Measurements from ENCODE around the gene LALBA. TPM values are rescaled to one million over a fixed set of nuclear protein-coding genes. Genes with fewer than 3 reads are reported as not detected.
"Not testable (repeated sequence)": the region's sequence is repeated elsewhere in the genome, so short reads cannot be mapped to it uniquely, and the experiment has no call there.

The LALBA gene
- total RNA-seq, result not detected
- long read RNA-seq, result 0 reads

DNA sequence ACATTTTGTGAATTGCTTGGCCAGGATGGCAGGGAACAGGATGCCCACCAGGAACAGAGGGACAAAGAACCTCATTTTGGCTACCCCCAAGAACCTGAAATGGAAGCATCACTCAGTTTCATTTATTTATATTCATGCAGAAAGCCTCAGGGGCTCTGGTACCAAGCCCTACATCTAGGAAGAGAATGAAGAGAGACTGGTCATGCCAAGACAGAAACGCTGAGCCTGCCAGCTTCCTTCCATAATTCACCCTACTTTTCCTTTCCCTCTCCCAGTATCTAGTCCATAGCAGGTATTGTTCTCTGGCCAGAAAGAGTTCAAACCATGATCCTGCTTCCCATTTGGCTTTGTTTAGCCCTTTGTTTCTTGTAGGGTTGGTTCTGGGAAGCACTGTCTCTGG is at the start of gene LALBA:
Gene LALBA, minus strand, starts transcription at position 101 of the 400 bp plus-strand sequence. Its CDS starts 26 bp downstream, at position 75.
- intact Hi-C loops (cut with micrococcal nuclease), result no loop called here
- ATAC-seq (no peak), DNase-seq (no peak)

- intact Hi-C loops (cut with micrococcal nuclease), result no loop called here
- ATAC-seq (peak; percentile 73), DNase-seq (peak; percentile 49)
Measured at GRCh38 chr12:48618541-48618940, 48.7 kb upstream of the LALBA start.

DNA sequence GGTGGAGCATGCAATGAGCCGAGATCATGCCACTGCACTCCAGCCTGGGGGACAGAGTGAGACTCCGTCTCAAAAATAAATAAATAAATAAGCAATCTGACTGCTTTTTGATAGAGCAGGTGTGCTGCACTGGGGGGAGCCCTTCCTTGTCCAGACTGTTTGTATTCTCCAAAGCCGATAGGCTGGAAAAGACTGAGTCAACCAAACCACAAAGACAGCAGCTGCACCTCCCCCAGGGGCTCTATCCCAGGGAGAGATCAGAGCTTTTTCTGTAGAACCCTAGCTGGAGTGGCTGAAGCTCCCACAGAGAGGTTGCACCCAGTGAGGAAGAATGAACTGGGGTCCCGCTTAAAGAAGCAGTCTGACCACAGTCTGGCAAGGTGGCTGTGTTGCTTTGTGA is 45.8 kb upstream of the LALBA start:
- intact Hi-C loops (cut with micrococcal nuclease), result no loop called here
- DNase-seq (no peak), ATAC-seq (no peak)

GRCh38 chr12:48613321-48613720 is 43.5 kb upstream of the LALBA start:
- DNase-seq, result no peak
- intact Hi-C loops (cut with micrococcal nuclease), result no loop called here
- ATAC-seq, result no peak

DNA sequence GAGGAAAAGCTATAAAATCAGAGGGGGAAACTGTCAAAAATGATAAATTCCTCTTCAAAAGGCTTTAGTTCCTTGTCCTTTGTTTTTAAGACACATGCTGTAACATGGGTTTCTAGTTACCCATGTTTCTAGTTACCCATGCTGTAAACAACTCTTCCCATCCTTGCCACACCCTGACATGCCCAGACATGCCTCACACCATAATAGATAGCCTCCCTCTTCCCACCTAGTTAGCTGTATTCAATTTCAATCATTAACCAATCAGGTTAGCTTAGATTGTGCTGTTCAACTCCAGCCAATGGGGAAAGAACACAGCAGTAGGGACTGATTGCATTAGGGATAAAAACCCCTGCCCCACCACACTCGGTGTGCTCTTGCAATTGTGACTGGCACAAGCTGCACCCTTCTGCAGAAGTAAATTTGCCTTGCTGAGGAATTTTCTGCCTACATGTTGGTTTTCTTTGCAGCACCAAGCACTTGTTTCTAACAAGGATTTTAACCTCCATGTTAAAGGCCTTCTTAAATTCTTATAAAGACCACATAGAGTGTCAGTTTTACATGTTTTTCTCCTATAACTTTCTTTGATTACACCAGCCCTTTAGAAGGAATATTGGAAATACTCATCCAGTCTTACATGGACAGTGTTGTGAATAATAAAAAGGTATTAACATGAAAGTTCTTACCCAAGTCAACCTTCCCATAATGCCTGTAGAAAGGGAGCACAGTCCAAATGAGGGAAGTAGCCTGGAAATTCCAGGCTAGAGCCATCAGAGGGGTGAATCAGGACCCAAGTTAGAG is 32.5 kb upstream of the LALBA start:
- no peak for DNase-seq
- intact Hi-C loops (cut with micrococcal nuclease), result no loop called here

GRCh38 chr12:48601013-48601756 is 31.3 kb upstream of the LALBA start:
- intact Hi-C loops (cut with micrococcal nuclease), result no loop called here
- ATAC-seq (no peak), DNase-seq (no peak)

More for the DNA sequence above, 32.5 kb upstream of the LALBA start:
- ATAC-seq, result no peak

GRCh38 chr12:48600552-48600951 is 30.7 kb upstream of the LALBA start:
- DNase-seq (no peak), ATAC-seq (no peak)
- intact Hi-C loops (cut with micrococcal nuclease), result no loop called here

- DNase-seq, result no peak
- ATAC-seq, result no peak
- intact Hi-C loops (cut with micrococcal nuclease), result no loop called here
Measured at GRCh38 chr12:48592591-48593086, 22.8 kb upstream of the LALBA start.

DNA sequence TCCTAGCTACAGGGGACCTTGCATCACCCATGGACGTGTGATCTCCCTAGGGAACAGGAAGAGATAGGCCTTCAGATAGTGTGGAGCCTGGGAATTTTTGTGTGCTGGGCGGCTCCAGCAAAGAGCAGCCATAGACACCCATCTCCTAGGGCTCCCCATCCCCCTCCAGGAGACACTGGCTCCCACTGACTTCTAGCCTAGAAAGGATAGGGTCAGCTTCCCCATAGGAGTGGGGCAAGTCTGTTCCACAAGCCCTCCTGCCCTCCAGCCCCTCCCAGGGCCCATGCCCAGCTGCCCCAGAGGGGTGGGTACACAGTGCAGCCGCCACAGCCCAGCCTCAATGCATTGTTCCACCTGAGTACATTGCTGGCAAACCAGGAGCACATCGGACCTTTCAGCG is 16.5 kb upstream of the LALBA start:
- intact Hi-C loops (cut with micrococcal nuclease), result no loop called here
- DNase-seq, result no peak
- ATAC-seq, result no peak

- ATAC-seq (no peak), DNase-seq (no peak)
- intact Hi-C loops (cut with micrococcal nuclease), result no loop called here
Measured at GRCh38 chr12:48583728-48584127, 13.9 kb upstream of the LALBA start.

GRCh38 chr12:48580831-48581230 is 11.0 kb upstream of the LALBA start:
- DNase-seq, result no peak

GRCh38 chr12:48572326-48572725 is 2.5 kb upstream of the LALBA start:
- DNase-seq (no peak), ATAC-seq (no peak)
- intact Hi-C loops (cut with micrococcal nuclease), result no loop called here

More at GRCh38 chr12:48580831-48581230, 11.0 kb upstream of the LALBA start:
- intact Hi-C loops (cut with micrococcal nuclease), result no loop called here
- no peak for ATAC-seq

- DNase-seq (no peak), ATAC-seq (no peak)
- intact Hi-C loops (cut with micrococcal nuclease), result no loop called here
Measured at GRCh38 chr12:48567731-48568130, 2.1 kb downstream of the LALBA start.

DNA sequence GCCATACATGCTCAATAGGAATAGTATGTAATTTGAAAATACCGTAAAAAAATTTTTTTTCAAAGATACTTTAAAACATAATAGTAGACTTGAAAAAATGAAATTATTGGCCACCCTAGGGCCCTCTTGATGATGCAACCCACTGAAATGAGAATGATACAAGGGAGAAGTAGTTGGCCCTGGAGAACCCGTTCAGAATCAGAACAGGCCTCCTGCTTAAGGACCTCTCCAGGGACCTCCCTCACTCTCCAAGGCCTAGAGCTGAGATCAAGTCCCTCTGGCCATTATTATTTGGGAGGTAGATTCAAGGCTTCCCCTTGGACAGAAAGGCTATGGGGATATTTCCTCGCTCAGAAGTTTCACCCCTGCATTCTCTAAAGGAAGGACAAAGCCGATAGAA is 11.9 kb downstream of the LALBA start:
- intact Hi-C loops (cut with micrococcal nuclease), result no loop called here
- ATAC-seq (no peak), DNase-seq (no peak)

- DNase-seq (no peak), ATAC-seq (no peak)
- intact Hi-C loops (cut with micrococcal nuclease), result no loop called here
Measured at GRCh38 chr12:48556631-48557030, 13.2 kb downstream of the LALBA start.

DNA sequence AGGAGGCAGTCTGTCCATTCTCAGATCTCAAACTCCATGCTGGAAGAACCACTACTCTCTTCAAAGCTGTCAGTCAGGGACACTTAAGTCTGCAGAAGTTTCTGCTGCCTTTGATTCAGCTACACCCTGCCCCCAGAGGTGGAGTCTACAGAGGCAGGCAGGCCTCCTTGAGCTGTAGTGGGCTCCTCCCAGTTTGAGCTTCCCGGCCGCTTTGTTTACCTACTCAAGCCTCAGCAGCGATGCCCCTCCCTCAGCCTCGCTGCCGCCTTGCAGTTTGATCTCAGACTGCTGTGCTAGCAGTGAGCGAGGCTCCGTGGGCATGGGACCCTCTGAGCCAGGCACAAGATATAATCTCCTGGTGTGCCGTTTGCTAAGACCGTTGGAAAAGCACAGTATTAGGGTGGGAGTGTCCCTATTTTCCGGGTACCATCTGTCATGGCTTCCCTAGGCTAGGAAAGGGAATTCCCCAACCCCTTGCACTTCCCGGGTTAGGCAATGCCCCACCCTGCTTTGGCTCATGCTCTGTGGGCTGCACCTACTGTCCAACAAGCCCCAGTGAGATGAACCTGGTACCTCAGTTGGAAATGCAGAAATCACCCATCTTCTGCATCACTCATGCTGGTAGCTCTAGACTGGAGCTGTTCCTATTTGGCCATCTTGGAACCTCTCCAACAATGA is 16.0 kb downstream of the LALBA start:
- DNase-seq; ATAC-seq; intact Hi-C loops (cut with micrococcal nuclease): not testable (repeated sequence)

- ATAC-seq; intact Hi-C loops (cut with micrococcal nuclease); DNase-seq: not testable (repeated sequence)
Measured at GRCh38 chr12:48551636-48552035, 18.2 kb downstream of the LALBA start.

GRCh38 chr12:48547012-48547411 is 22.8 kb downstream of the LALBA start:
- ATAC-seq; intact Hi-C loops (cut with micrococcal nuclease); DNase-seq: not testable (repeated sequence)

DNA sequence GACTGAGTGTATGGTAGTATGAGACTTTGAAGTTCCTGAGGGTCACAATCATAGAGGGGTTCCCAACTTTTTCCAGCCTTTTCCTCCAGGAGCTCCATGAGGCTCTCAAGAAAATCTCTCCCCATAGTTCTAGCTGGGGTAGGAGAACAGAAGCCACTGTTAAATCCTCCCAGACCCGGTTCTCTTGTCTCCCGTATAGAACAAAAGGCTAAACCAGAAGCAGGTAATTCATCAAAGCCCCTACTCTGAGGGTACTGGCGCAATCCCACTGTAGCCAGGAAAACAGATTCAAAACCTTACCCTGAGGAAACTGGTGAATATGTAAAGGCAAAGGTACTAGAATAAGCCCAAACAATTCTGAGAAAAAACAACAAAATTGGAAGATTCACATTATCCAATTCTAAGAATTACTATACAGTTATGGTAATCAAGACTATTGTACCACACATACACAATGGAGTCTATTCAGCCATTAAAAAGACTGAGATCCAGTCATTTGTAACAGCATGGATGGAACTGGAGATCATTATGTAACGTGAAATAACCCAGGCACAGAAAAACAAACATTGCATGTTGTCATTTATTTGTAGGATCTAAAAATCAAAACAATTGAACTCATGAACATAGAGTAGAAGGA is 23.9 kb downstream of the LALBA start:
- intact Hi-C loops (cut with micrococcal nuclease), result no loop called here
- DNase-seq (no peak), ATAC-seq (no peak)

Data from left ventricle myocardium superior (tissue), 1 donor.